GM18517 (cell line): ENCODE measurements around the gene SH3GL2.

ENCODE experiments used
- ATAC-seq: cut with Tn5 transposase; IDR thresholded peaks from one replicate; pipeline ENCODE4 v1.9.1; 2021; ENCODE audit warnings: mild to moderate bottlenecking, moderate library complexity; ENCODE audit not compliant: unreplicated experiment

Gene SH3GL2

DNA sequence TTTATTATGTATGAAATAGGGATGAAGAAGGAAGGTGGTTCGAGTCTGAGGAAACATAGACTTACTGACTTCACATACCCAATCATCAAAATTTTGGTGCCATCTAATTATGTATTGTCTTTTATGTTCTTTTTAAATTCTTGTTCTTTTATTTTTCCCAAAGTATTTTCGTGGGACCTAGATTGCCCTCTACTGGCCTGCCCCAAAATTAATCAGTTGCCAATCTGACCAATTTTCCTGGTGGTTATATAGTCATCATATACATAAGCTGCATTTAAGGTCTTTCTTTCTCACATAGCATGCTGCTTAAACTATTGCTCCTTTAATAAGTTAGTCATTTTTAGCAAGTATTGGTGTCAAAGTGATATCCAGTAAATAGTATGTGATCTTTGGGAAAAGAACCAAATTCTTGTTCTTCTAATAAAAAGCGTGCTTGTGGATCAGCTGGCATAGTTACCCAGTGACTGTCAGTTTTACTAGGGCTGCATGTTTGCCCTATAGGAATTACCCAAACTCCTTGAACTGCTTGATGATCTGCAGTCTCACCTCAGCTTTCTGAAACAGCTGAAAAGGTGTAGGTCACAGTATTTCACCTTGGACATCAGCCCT lies 223.5 kb downstream of the SH3GL2 start:
- no peak for ATAC-seq

DNA sequence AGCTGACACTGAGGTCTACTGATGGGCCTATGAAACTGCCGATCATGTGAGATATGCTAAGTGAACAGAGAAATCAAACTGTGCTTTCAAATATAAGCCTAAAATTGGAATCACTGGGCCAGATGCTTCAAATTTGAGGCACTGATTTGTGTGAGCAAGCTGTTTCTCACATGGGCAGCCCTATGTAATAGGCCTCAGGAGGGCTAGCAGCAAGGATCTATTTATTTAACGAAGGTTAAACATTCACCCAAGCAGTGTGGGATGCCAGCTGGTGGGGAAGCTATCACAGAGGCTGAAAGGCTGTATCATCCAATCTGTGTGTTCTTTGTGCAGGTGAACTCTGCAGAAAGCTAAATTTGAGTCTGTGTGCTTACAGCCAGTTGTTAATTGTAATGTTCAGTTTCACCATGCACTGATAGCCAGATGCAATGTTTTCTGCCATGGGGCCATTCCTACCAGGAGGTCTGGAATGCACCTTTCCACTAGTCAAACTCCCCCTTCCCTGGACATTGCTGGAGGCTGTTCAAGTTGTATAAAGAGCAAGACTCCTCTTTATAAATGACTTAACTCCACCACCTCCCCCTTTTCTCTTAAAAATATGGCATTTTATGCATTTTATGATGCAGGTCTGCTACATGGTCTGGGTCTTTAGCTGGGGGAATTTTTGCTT lies 228.9 kb downstream of the SH3GL2 start:
- ATAC-seq = no peak

DNA sequence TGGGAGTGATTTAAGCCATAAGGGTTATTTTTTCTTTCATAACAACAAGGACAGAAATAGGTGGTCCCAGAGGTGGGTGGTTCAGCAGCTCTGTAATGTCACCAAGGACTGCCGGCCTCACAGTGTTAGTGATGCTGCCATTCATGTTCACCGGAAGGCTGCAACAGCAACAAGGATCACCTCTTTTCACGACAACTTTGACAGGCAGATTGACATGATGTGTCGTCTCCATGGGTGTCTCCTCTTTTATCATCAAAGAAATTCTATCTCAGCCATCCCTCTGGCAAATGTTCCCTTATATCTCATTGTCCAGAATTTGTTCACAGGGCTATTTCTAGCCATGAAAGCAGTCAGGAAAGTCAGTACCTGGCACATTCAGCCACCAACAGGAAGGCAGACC lies 231.5 kb downstream of the SH3GL2 start:
- no peak for ATAC-seq

DNA sequence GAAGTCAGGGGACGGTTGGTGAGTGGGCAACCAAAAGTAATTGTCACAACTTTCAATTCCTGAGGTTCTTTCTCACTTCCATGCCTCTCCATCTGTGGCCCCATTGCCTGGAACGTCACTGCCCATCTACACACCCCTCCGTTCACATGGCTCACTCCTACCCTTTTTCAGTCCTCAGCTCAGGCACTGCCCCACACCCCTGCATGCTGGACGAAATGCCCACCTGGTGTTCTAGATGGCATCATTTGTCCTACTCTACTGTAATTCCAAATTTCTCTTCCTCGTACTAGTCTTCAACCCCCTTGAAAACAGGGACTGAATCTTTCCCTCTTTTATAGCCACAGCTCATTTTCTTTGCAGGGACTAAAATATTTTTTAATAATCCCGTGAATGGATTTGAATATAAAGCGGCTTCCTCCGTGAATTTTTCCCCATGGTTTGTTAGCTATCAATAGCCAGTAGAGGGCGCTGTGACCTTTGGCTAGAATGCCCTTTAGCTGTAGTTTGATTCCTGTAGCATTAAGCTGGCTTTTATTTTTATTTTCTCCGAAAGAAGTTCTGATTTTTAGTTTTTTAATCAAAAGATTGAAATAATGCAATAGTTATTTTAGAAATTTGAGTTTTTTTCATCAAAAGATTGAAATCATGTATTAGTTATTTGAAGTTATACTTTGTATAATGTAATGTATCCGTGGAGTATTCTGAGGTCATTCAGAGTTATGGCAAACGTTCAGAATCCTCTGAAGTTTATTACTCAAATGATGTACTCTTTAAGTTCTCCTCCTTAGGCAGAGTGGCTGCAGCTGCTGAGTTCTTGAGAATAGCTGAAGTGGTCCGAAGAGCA lies 232.1 kb downstream of the SH3GL2 start:
- ATAC-seq = peak; percentile 62

DNA sequence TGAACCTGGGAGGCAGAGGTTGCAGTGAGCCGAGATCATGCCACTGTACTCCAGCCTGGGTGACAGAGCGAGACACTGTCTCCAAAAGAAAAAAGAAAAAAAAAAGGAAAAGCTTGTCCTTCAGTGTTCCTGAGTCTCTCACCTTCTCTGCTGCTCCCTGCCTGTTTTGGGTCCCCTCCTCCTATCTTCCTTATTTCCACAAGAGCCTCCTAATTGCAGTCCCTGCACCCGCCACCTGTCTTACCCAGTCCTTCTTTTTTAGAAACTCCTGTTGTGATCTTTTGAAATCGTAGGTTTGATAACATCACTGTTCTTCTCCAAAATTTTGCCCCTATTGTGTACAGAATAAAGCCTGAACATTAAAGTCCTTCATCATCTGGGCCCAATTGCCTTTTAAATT lies 234.9 kb downstream of the SH3GL2 start:
- no peak for ATAC-seq

DNA sequence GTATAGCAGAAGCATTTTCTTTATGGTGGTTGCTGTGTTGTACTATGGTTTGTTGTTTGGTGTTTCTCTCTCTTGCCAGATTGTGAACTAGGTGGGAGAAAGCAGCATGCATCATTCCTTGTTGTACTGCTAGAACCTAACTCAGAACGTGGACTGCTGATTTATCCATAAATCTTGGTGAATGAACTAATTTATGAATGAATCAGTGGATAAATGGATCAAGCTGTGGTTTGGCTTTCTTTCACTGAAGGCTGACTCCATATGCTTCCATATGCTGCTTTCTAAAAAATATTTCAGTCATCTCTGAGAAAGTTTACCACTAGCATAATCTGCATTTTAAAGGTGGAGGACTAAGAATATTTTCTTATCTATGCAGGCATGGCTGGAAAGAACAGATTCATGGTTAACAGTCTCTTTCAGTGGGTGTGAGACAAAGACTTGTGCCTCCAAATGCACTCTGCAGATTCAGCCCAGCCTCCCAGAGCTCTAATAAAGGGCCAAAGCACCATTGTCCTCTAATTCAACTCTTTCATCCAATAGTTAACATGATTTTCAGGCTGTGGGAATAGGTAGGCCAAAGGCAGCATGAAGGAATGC lies 237.7 kb downstream of the SH3GL2 start:
- no peak for ATAC-seq

DNA sequence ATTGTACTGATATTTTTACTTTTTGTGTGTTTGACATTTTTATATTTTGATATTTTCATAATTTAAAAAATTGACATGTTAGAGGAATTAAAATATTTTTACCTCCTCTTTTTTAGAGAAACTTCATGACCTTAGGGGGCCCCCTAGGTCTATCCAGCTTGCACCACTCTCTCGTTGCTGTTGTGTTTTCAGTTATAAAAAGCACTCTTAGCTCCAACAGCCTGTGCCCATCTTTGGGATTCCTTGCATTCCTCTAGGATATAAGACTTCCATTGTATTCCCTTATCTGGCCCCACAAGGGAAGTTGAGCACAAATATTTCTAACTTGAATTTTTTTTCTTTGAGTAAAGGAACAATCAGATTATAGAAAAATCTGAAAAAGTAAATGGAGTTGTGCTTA lies 245.3 kb downstream of the SH3GL2 start:
- ATAC-seq = no peak

DNA sequence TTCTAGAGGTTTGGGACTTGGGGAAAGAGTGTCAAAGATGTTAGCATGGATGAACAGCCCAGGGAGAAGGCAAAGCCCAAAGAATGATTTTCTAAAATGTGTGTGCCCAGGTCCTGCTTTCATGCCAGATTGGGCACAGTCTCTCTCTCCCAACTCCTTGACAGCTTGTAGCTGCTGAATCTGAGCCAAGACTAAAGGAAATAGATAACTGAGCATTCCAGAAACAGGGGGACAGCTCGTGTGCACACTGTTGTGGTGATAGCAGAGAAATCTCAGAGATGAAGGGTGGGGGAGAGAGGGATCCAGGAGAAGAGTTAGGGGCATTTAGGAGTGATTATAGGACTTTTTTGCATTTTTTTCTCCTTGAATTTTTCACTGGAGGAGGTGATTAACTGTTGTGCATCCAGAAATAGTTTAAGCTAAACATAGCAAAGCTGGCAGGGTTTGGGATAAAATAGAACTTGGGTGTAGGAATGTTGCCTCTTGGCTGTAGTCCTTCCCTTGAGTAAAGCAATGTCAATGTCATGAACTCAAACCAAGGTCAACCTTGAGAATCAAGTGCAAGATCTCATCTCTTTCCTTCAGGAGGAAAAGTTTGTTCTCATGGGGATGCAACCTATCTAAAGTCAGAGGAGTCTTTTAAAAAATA lies 245.9 kb downstream of the SH3GL2 start:
- ATAC-seq = no peak

DNA sequence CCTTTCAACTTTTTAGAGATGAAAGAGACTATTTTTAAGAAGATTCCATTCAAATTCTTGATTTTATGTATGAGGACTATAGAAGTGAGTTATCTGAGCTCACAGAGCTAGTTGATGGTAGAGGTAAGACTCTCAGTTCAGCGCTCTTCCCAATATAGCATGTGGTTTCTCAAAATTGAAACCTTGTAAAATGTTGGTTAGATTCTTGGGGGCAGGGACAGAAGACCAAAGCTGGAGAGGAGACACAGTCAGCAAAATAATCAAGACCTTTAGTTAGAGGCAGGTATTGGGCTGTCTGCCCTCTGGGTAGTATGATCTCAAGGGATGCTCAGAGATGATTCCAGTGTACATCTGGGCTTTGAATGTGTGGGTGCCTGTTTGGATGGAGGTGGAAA lies 246.4 kb downstream of the SH3GL2 start:
- no peak for ATAC-seq

DNA sequence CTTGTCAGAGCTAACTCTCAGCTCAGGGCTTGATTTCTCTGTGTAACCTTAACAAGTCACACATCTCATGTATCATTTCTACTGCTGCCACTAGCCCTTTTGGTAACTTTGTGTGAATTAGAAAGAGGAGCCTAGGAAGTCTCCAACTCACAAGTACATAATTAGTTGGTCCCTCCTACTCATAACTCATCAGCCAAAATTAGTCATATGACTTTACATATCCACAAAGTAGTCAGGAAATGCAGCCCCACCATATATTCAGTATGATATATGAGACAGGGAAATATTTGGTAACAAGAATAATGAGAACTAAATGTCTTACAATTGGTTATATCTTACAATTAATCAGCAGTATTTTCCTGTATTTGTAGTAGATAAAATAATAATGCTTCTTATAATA lies 250.2 kb downstream of the SH3GL2 start:
- no peak for ATAC-seq

DNA sequence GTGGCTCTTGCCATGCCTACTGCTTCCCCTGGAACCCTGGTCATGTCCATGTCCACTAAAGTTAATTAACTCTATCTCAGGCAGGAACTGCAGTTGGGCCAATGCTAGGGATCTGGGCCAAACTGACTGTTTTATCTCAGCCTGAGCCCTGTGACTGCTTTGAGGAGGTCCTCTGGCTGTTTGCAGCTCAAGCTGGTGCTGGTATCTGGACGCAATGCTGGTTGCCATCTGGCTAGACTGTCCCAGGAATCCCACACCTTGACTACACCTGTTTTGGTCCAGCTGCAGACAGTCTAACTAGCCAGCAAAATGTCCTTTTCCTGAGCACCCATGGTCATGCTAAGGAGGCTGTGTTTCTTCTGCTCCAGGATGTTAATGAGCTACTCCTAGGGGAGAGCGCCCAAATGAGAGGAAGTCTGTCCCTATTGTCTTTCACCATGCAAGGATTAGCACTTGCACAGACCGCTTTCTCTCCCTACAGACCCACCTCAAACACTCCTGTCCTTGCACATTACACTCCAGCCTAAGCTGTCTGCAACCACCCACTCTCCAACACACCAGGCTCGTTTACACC lies 251.0 kb downstream of the SH3GL2 start:
- ATAC-seq = no peak

DNA sequence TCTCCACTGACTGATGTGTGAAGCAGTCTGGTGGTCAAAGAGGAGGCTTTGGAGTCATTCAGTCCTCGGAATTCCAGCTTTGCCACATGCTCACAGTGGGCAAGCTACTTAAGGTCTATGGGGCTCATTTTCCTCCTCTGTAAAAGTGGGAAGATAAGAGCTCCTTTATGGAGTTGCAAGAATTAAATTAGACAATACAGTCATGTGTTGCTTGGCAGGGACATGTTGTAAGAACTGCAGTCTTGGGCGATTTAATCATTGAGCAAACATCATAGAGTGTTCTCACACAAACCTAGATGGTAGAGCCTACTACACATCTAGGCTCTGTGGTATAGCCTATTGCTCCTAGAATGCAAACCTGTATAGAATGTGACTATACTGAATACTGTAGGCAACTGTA lies 253.9 kb downstream of the SH3GL2 start:
- no peak for ATAC-seq

DNA sequence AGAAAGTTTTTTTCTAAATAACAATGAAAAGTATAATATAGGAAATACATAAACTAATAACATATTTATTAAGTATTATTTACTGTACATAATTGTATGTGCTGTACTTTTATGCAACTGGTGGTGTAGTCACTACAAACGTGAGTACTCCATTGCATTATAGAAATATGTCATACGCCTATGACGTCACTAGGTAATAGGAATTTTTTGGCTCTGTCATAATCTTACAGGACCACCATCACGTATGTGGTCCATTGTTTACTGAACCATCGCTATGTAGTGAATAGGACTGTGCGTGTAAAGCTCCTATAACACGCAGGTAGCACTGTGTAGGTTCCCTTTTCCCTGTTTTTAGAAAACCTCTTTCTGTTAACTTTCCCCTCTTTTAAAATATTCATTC lies 255.0 kb downstream of the SH3GL2 start:
- ATAC-seq = no peak

DNA sequence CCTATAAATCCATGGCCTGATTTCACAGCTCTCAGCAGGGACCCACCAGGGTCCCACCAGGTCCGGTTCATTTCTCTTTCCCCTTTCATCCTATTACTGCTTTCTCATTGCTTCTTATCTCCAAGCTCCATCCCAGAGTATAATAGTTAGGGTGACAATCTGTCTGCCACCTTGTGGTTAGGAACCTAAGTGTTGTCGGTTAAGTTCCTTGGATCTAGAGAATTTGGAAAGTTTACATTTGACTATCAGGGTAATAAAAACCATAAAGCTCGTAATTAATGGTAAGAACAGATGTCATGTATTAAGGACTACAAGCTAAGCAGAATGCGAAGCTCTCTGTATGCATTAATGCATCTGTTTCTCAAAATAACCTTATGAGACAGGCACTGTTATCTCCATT lies 259.1 kb downstream of the SH3GL2 start:
- no peak for ATAC-seq

DNA sequence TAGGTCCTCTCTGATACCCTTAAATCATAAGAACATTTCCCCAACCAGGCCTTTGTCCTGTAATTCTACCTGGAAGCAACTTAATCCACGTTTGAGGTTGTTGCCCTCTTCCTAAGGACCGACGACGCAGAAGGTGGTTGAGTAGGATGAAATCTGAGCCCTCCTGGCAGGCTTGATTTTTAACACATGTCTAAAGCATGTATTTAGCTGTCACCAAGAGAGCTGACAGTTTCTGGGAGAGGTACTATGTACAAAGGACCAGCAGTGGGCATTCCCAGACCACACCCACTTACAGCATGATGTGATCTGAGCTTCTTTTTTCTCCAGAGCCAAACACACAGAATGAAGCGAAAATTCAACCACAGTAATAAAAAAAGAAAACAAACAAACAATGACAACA lies 260.9 kb downstream of the SH3GL2 start:
- no peak for ATAC-seq

DNA sequence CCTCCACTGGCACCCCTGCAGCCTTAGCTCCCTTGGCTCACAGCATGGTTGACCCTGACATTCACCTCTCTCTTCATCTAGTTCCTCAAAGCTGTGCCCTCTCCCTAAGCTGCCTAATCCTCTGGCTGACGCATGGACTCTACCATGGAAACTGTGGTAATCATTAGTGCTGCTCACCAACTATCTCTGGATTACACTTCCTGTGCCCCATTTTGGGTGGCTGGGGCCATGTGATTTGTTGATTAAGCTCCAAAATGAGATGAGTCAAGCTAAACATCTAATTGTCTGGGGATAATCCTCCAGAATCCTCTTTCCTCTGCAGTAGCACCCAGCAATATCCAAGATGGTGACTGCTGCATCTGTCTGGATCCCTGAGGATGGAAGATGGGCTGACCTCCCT lies 264.4 kb downstream of the SH3GL2 start:
- no peak for ATAC-seq
